CD14-positive monocyte (primary cell): ENCODE measurements around the gene SLC22A23. TPM values are rescaled to one million over a fixed set of nuclear protein-coding genes. Genes with fewer than 3 reads are reported as not detected.

Experiments
- DNase-seq, 3 donors: peaks; one replicate each; pipeline ENCODE4 v3.0.0-alpha.2; 2011 to 2022
- H2AFZ ChIP-seq: 2 replicates; pipeline ENCODE4 v1.6.0; 2012; ENCODE audit warnings: mild to moderate bottlenecking, low read depth, low read length, inconsistent platforms; ENCODE audit not compliant: insufficient read depth, poor library complexity, severe bottlenecking
- H3K27ac ChIP-seq, 2 donors: 1 replicate in 1 of 2; 2 replicates in 1 of 2; pipeline ENCODE4 v1.5.1; 2012 to 2013; ENCODE audit warnings: low read length in 2 of 2, control low read depth in 1 of 2, inconsistent platforms in 1 of 2, low read depth in 1 of 2, mild to moderate bottlenecking in 1 of 2
- H3K27me3 ChIP-seq, 2 donors: one replicate each; pipeline versions ENCODE4 v1.6.0 to v1.6.1; 2011 to 2013; ENCODE audit warnings: low read length in 2 of 2; ENCODE audit not compliant: control insufficient read depth in 2 of 2, insufficient read depth in 2 of 2
- H3K36me3 ChIP-seq, 2 donors: replicated peaks in 1 of 2; 1 replicate in 1 of 2; 2 replicates in 1 of 2; pipeline versions ENCODE4 v1.5.1 to v1.6.1; 2012 to 2013; ENCODE audit warnings: low read length in 2 of 2, control low read depth in 1 of 2, inconsistent platforms in 1 of 2, mild to moderate bottlenecking in 1 of 2; ENCODE audit not compliant: insufficient read depth in 2 of 2, control insufficient read depth in 1 of 2
- H3K4me1 ChIP-seq, 2 donors: 1 replicate in 1 of 2; 2 replicates in 1 of 2; pipeline versions ENCODE4 v1.5.1 to v1.6.1; 2012 to 2013; ENCODE audit warnings: low read length in 2 of 2, control low read depth in 1 of 2, inconsistent platforms in 1 of 2, mild to moderate bottlenecking in 1 of 2, moderate library complexity in 1 of 2; ENCODE audit not compliant: insufficient read depth in 2 of 2, control insufficient read depth in 1 of 2
- H3K4me2 ChIP-seq: replicated peaks from 2 replicates; pipeline ENCODE3; 2012; ENCODE audit warnings: low read length, moderate library complexity, mild to moderate bottlenecking; ENCODE audit not compliant: poor library complexity, severe bottlenecking; ENCODE audit errors: extremely low read depth
- H3K4me3 ChIP-seq, 3 experiments: fragments of 200-600 bp in 1 of 3; sonication (generic) in 1 of 3; replicated peaks in 1 of 3; 1 replicate in 2 of 3; 2 replicates in 1 of 3; pipeline ENCODE4 v1.5.1; 2011 to 2013; ENCODE audit warnings: low read length in 3 of 3, mild to moderate bottlenecking in 3 of 3, control low read depth in 2 of 3, low read depth in 2 of 3, inconsistent platforms in 1 of 3, moderate library complexity in 1 of 3
- H3K79me2 ChIP-seq: 2 replicates; pipeline ENCODE4 v1.6.0; 2012; ENCODE audit warnings: mild to moderate bottlenecking, control low read depth, inconsistent platforms, low read length, moderate library complexity; ENCODE audit not compliant: insufficient read depth
- H3K9ac ChIP-seq: 2 replicates; pipeline ENCODE4 v1.6.0; 2017; ENCODE audit warnings: low read length, mild to moderate bottlenecking; ENCODE audit not compliant: insufficient read depth, poor library complexity, severe bottlenecking
- H3K9me3 ChIP-seq, 2 donors: replicated peaks in 1 of 2; 1 replicate in 1 of 2; 2 replicates in 1 of 2; pipeline versions ENCODE4 v1.5.1 to v1.6.1; 2012 to 2013; ENCODE audit warnings: low read length in 2 of 2, control low read depth in 1 of 2; ENCODE audit not compliant: control insufficient read depth in 1 of 2, insufficient read depth in 1 of 2
- H4K20me1 ChIP-seq: 2 replicates; pipeline ENCODE4 v1.6.0; 2012; ENCODE audit warnings: mild to moderate bottlenecking, low read length, control low read depth, moderate library complexity; ENCODE audit not compliant: insufficient read depth
- H3K27ac Mint-ChIP-seq, 7 donors: one replicate each; pipeline ENCODE4 v1.8.0; 2020; ENCODE audit warnings: mild to moderate bottlenecking in 7 of 7, mixed read lengths in 7 of 7, moderate library complexity in 6 of 7, inconsistent platforms in 2 of 7
- H3K27me3 Mint-ChIP-seq, 3 donors: one replicate each; pipeline ENCODE4 v1.8.0; 2021 to 2022; ENCODE audit warnings: low read depth in 3 of 3, mild to moderate bottlenecking in 3 of 3, mixed read lengths in 3 of 3, moderate library complexity in 3 of 3, inconsistent platforms in 1 of 3
- H3K36me3 Mint-ChIP-seq, 2 donors: one replicate each; pipeline ENCODE4 v1.8.0; 2020; ENCODE audit warnings: mixed read lengths in 2 of 2, inconsistent platforms in 1 of 2, mild to moderate bottlenecking in 1 of 2
- H3K4me1 Mint-ChIP-seq: one replicate; pipeline ENCODE4 v1.8.0; 2020; ENCODE audit warnings: mild to moderate bottlenecking, mixed read lengths
- H3K4me3 Mint-ChIP-seq, 2 donors: one replicate each; pipeline ENCODE4 v1.8.0; 2020; ENCODE audit warnings: mild to moderate bottlenecking in 2 of 2, mixed read lengths in 2 of 2, moderate library complexity in 1 of 2
- H3K9me3 Mint-ChIP-seq, 7 donors: one replicate each; pipeline ENCODE4 v1.8.0; 2020 to 2022; ENCODE audit warnings: mixed read lengths in 7 of 7, mild to moderate bottlenecking in 6 of 7, moderate library complexity in 6 of 7, inconsistent platforms in 2 of 7
- WGBS: methylation state at CpG from one replicate; pipeline ENCODE4 v1.1.5; 2013; ENCODE audit warnings: missing lambda C conversion rate; ENCODE audit not compliant: insufficient coverage; 5-methylcytosine and 5-hydroxymethylcytosine counted together
- intact Hi-C, 2 donors: fragments of 100-400 bp; cut with micrococcal nuclease; formaldehyde crosslinking; loops; one replicate each; pipeline versions ENCODE4 v1.15.0 to v1.15.1; 2023
- polyA plus RNA-seq, 3 donors: library from polyadenylated mRNA; depleted of rRNA in 1 of 3; unstranded in 2 of 3; stranded (reverse) in 1 of 3; fragments of 300-500 nt in 2 of 3; fragments of >200 nt in 1 of 3; fragmentation: Illumina TruSeq in 2 of 3; gene quantifications; 1 replicate in 2 of 3; 2 replicates in 1 of 3; pipeline ENCODE4 v1.2.3, GENCODE V29; 2012 to 2021
- TF ChIP-seq, protein P1 (sequence below): fragments of 200-600 bp; IDR thresholded peaks from one replicate; pipeline ENCODE4 v1.8.0; 2022; ENCODE audit warnings: antibody characterized with exemption, mild to moderate bottlenecking

The SLC22A23 gene
- polyA plus RNA-seq, 3 donors, result 0.08 TPM; not detected in 2

GRCh38 chr6:3348821-3349220 lies 108.0 kb downstream of the SLC22A23 start:
- no peak overlapping the region for H3K9ac ChIP-seq
- H2AFZ ChIP-seq, result no peak overlapping the region
- peaks cover 0 to 3% of the 10 kb centered on the region in 2 donors for H3K27me3 ChIP-seq
- H3K4me2 ChIP-seq, result no peak overlapping the region
- Mint-ChIP-seq H3K27ac (no peak overlapping the region), H3K9me3 (no peaks in the 10 kb centered on the region), H3K4me3 (no peak overlapping the region), H3K36me3 (no peaks in the 10 kb centered on the region), H3K4me1 (no peaks in the 10 kb centered on the region), H3K27me3 (peaks cover 4 to 13% (median 10%) of the 10 kb centered on the region in 3 donors)
- 32% methylated on average over 4 of the region's 7 CpGs for WGBS
- H3K4me3 ChIP-seq, result no peak overlapping the region
- no peaks in the 10 kb centered on the region for H4K20me1 ChIP-seq
- H3K27ac ChIP-seq, result no peak overlapping the region
- H3K4me1 ChIP-seq, result no peaks in the 10 kb centered on the region
- TF ChIP-seq, protein P1, sequence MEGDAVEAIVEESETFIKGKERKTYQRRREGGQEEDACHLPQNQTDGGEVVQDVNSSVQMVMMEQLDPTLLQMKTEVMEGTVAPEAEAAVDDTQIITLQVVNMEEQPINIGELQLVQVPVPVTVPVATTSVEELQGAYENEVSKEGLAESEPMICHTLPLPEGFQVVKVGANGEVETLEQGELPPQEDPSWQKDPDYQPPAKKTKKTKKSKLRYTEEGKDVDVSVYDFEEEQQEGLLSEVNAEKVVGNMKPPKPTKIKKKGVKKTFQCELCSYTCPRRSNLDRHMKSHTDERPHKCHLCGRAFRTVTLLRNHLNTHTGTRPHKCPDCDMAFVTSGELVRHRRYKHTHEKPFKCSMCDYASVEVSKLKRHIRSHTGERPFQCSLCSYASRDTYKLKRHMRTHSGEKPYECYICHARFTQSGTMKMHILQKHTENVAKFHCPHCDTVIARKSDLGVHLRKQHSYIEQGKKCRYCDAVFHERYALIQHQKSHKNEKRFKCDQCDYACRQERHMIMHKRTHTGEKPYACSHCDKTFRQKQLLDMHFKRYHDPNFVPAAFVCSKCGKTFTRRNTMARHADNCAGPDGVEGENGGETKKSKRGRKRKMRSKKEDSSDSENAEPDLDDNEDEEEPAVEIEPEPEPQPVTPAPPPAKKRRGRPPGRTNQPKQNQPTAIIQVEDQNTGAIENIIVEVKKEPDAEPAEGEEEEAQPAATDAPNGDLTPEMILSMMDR, result no peak
- H3K36me3 ChIP-seq, result no peaks in the 10 kb centered on the region
- no peak for DNase-seq
- H3K79me2 ChIP-seq, result no peaks in the 10 kb centered on the region
- no peaks in the 10 kb centered on the region for H3K9me3 ChIP-seq
- intact Hi-C loops, result no loop called here

DNA sequence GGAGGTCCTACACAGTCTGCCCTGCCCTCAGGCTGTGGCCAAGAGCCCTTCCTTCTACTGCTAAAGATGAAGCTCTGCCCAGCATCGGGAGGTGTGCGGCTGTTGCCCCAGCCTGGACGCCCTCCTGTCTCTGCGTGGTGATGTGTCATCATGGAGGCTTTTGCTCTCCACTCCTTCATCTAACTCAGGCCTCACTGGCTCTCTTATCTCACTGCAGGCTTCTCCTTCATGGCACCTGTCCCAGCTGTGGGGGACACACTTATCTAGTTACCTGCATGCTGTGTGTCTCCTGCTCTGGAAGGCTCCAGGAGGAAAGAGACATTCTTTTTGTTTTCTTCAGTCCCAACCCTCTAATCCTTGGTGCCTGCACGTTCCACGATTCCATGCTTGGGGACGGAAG lies 109.0 kb downstream of the SLC22A23 start:
- intact Hi-C loops, result no loop called here
- no peak overlapping the region for H2AFZ ChIP-seq
- peaks cover 3 to 11% (median 5%) of the 10 kb centered on the region in 3 donors for H3K27me3 Mint-ChIP-seq

More for the DNA sequence above, 109.0 kb downstream of the SLC22A23 start:
- H3K4me1 ChIP-seq, result no peaks in the 10 kb centered on the region
- peaks cover 0 to 3% of the 10 kb centered on the region in 2 donors for H3K27me3 ChIP-seq
- no peaks in the 10 kb centered on the region for H4K20me1 ChIP-seq
- Mint-ChIP-seq H3K36me3 (no peaks in the 10 kb centered on the region), H3K4me1 (no peaks in the 10 kb centered on the region), H3K27ac (no peak overlapping the region), H3K4me3 (no peak overlapping the region), H3K9me3 (no peaks in the 10 kb centered on the region)
- no peak for DNase-seq
- H3K9me3 ChIP-seq, result no peaks in the 10 kb centered on the region
- no peak overlapping the region for H3K4me3 ChIP-seq
- no peak overlapping the region for H3K9ac ChIP-seq
- H3K79me2 ChIP-seq, result no peaks in the 10 kb centered on the region
- H3K36me3 ChIP-seq, result no peaks in the 10 kb centered on the region
- 93% methylated on average over 5 of the region's 7 CpGs for WGBS
- no peak overlapping the region for H3K27ac ChIP-seq
- no peak overlapping the region for H3K4me2 ChIP-seq
- TF ChIP-seq, protein P1, result no peak
